Hepatocyte (in vitro differentiated cells): ENCODE data around the gene CACNA1C. TPM values are rescaled to one million over a fixed set of nuclear protein-coding genes. Genes with fewer than 3 reads are reported as not detected.

Source experiments
- DNase-seq: peaks from one replicate; pipeline ENCODE4 v3.0.0-alpha.2; 2016; ENCODE audit warnings: low spot score
- H2AFZ ChIP-seq: fragments of 200-600 bp; sonication (generic); 2 replicates; pipeline ENCODE4 v1.6.0; 2016; ENCODE audit warnings: antibody characterized with exemption, mild to moderate bottlenecking
- H3K27ac ChIP-seq: fragments of 200-600 bp; sonication (generic); 2 replicates; pipeline ENCODE4 v1.5.1; 2016; ENCODE audit warnings: mild to moderate bottlenecking
- H3K27me3 ChIP-seq: fragments of 200-600 bp; sonication (generic); 2 replicates; pipeline ENCODE4 v1.6.1; 2016
- H3K36me3 ChIP-seq: fragments of 200-600 bp; sonication (generic); replicated peaks from 2 replicates; pipeline ENCODE4 v1.5.1; 2016; ENCODE audit warnings: low read depth; ENCODE audit not compliant: insufficient read depth
- H3K4me1 ChIP-seq: fragments of 200-600 bp; sonication (generic); 2 replicates; pipeline ENCODE4 v1.5.1; 2016; ENCODE audit warnings: mild to moderate bottlenecking, moderate library complexity; ENCODE audit not compliant: insufficient read depth
- H3K4me2 ChIP-seq: fragments of 200-600 bp; sonication (generic); 2 replicates; pipeline ENCODE4 v1.6.0; 2016
- H3K4me3 ChIP-seq: fragments of 200-600 bp; sonication (generic); 2 replicates; pipeline ENCODE4 v1.5.1; 2016; ENCODE audit warnings: mild to moderate bottlenecking
- H3K79me2 ChIP-seq: fragments of 200-600 bp; sonication (generic); 2 replicates; pipeline ENCODE4 v1.6.0; 2017; ENCODE audit warnings: mild to moderate bottlenecking
- H3K9me2 ChIP-seq: fragments of 200-600 bp; sonication (generic); replicated peaks from 2 replicates; pipeline ENCODE4 v1.6.0; 2017; ENCODE audit warnings: mild to moderate bottlenecking; ENCODE audit not compliant: insufficient read depth
- H3K9me3 ChIP-seq: fragments of 200-600 bp; sonication (generic); 2 replicates; pipeline ENCODE4 v1.5.1; 2016; ENCODE audit warnings: low read depth, mild to moderate bottlenecking
- H4K20me1 ChIP-seq: fragments of 200-600 bp; sonication (generic); 2 replicates; pipeline ENCODE4 v1.6.0; 2016; ENCODE audit warnings: mild to moderate bottlenecking; ENCODE audit not compliant: insufficient read depth, poor library complexity, severe bottlenecking
- CTCF ChIP-seq: fragments of 200-600 bp; sonication (generic); IDR thresholded peaks from 2 replicates; pipeline ENCODE4 v1.5.1; 2016; ENCODE audit warnings: antibody characterized with exemption, mild to moderate bottlenecking; ENCODE audit not compliant: poor library complexity
- EZH2 ChIP-seq: fragments of 200-600 bp; sonication (generic); IDR thresholded peaks from 2 replicates; pipeline ENCODE4 v1.6.1; 2016; ENCODE audit warnings: antibody characterized with exemption, mild to moderate bottlenecking, borderline replicate concordance
- EZH2phosphoT487 ChIP-seq: fragments of 200-600 bp; sonication (generic); IDR thresholded peaks from one replicate; pipeline ENCODE4 v1.6.1; 2018; ENCODE audit warnings: antibody characterized with exemption, mild to moderate bottlenecking, low read depth, moderate library complexity; ENCODE audit not compliant: unreplicated experiment, severe bottlenecking
- WGBS: methylation state at CpG from one replicate; pipeline ENCODE4 v1.1.6; 2016; ENCODE audit warnings: low lambda C conversion rate; ENCODE audit errors: missing lambda C conversion rate; 5-methylcytosine and 5-hydroxymethylcytosine counted together
- polyA plus RNA-seq: library from polyadenylated mRNA; unstranded; fragments of >200 nt; fragmentation: Nextera tagmentation; extraction: Ambion mirVana; gene quantifications from 2 replicates; pipeline ENCODE4 v1.2.1, GENCODE V29; 2016
- total RNA-seq: library from RNA; depleted of rRNA; stranded (reverse); fragments of >200 nt; gene quantifications from 2 replicates; pipeline ENCODE4 v1.2.3, GENCODE V29; 2014

Gene CACNA1C
- total and polyA plus RNA-seq, 2 experiments from 2014 or later: 3.2 to 4.0 TPM

GRCh38 chr12:2461645-2462044 lies 408.9 kb downstream of the CACNA1C start:
- no peaks in the 10 kb centered on the region for H3K9me3 ChIP-seq
- H3K79me2 ChIP-seq: no peaks in the 10 kb centered on the region
- WGBS: 95% methylated on average over 12 of the region's 12 CpGs
- H3K36me3 ChIP-seq: no peaks in the 10 kb centered on the region
- no peak overlapping the region for H2AFZ ChIP-seq
- no peak overlapping the region for H3K4me2 ChIP-seq
- no peaks in the 10 kb centered on the region for H4K20me1 ChIP-seq
- H3K9me2 ChIP-seq: no peaks in the 10 kb centered on the region
- no peaks in the 10 kb centered on the region for H3K27me3 ChIP-seq
- TF ChIP-seq CTCF: no peak
- no peak for TF ChIP-seq EZH2phosphoT487
- no peak for TF ChIP-seq EZH2
- DNase-seq: no peak
- H3K4me1 ChIP-seq: no peaks in the 10 kb centered on the region
- no peak overlapping the region for H3K27ac ChIP-seq
- H3K4me3 ChIP-seq: no peak overlapping the region

GRCh38 chr12:2462087-2462486 lies 409.3 kb downstream of the CACNA1C start:
- DNase-seq: no peak
- TF ChIP-seq EZH2 (no peak), CTCF (no peak), EZH2phosphoT487 (no peak)
- no peaks in the 10 kb centered on the region for H3K79me2 ChIP-seq
- no peak overlapping the region for H3K4me2 ChIP-seq
- no peaks in the 10 kb centered on the region for H3K36me3 ChIP-seq
- 98% methylated on average over 14 of the region's 14 CpGs for WGBS
- no peak overlapping the region for H3K27ac ChIP-seq
- no peaks in the 10 kb centered on the region for H4K20me1 ChIP-seq
- H3K4me1 ChIP-seq: no peaks in the 10 kb centered on the region
- H3K9me3 ChIP-seq: no peaks in the 10 kb centered on the region
- no peaks in the 10 kb centered on the region for H3K27me3 ChIP-seq
- no peak overlapping the region for H3K4me3 ChIP-seq
- H2AFZ ChIP-seq: no peak overlapping the region
- H3K9me2 ChIP-seq: no peaks in the 10 kb centered on the region

GRCh38 chr12:2463719-2464118 lies 410.9 kb downstream of the CACNA1C start:
- H4K20me1 ChIP-seq: no peaks in the 10 kb centered on the region
- 72% methylated on average over 5 of the region's 5 CpGs for WGBS
- no peak for TF ChIP-seq EZH2
- TF ChIP-seq CTCF: no peak
- no peak for TF ChIP-seq EZH2phosphoT487
- no peaks in the 10 kb centered on the region for H3K36me3 ChIP-seq
- DNase-seq: no peak
- H2AFZ ChIP-seq: no peak overlapping the region
- no peak overlapping the region for H3K4me3 ChIP-seq
- H3K9me3 ChIP-seq: no peaks in the 10 kb centered on the region
- H3K79me2 ChIP-seq: no peaks in the 10 kb centered on the region
- no peaks in the 10 kb centered on the region for H3K4me1 ChIP-seq
- H3K9me2 ChIP-seq: no peaks in the 10 kb centered on the region
- no peaks in the 10 kb centered on the region for H3K27me3 ChIP-seq
- no peak overlapping the region for H3K27ac ChIP-seq
- no peak overlapping the region for H3K4me2 ChIP-seq

GRCh38 chr12:2465681-2466080 lies 412.9 kb downstream of the CACNA1C start:
- DNase-seq: no peak
- no peaks in the 10 kb centered on the region for H3K79me2 ChIP-seq
- H3K9me3 ChIP-seq: no peaks in the 10 kb centered on the region
- no peak overlapping the region for H3K4me3 ChIP-seq
- H3K27ac ChIP-seq: no peak overlapping the region
- H3K4me2 ChIP-seq: no peak overlapping the region
- no peaks in the 10 kb centered on the region for H3K27me3 ChIP-seq
- 94% methylated on average over 10 of the region's 10 CpGs for WGBS
- no peaks in the 10 kb centered on the region for H4K20me1 ChIP-seq
- H3K4me1 ChIP-seq: no peaks in the 10 kb centered on the region
- no peak overlapping the region for H2AFZ ChIP-seq
- TF ChIP-seq EZH2phosphoT487: no peak
- TF ChIP-seq EZH2: no peak
- TF ChIP-seq CTCF: no peak
- H3K36me3 ChIP-seq: no peaks in the 10 kb centered on the region
- H3K9me2 ChIP-seq: no peaks in the 10 kb centered on the region
